Panc1 (cell line): ENCODE results near the gene SKIC3.

Experiments
- CTCF ChIP-seq: fragments of 450-650 bp; IDR thresholded peaks from 2 replicates; pipeline ENCODE4 v1.5.1; 2017; ENCODE audit warnings: mild to moderate bottlenecking
- REST ChIP-seq, 2 experiments: IDR thresholded peaks; 2 replicates each; pipeline ENCODE4 v1.6.1; 2011 to 2012; ENCODE audit warnings: low read depth in 2 of 2, control low read depth in 1 of 2, low read length in 1 of 2, mild to moderate bottlenecking in 1 of 2, moderate library complexity in 1 of 2; ENCODE audit not compliant: insufficient read depth in 1 of 2

- TF ChIP-seq CTCF: no peak
- no peak for TF ChIP-seq REST (IDR thresholded peaks at IDR 0.05; ENCODE audit: insufficient read depth in 1 of 2, low read depth in 2 of 2, low read length in 1 of 2)
Observed at GRCh38 chr5:95519151-95519550, 35.6 kb downstream of the SKIC3 start.
